Stimulated activated CD8-positive, alpha-beta memory T cell treated with anti-CD3 and anti-CD28 coated beads, Interleukin-15, amount 100 ng/mL, for 48 hours (primary cell): ENCODE data around the gene GSAP.

Experiments
- DNase-seq, 2 donors: peaks; one replicate each; pipeline ENCODE4 v3.0.0-alpha.2; 2020; ENCODE audit warnings: low read depth in 2 of 2

The GSAP gene

GRCh38 chr7:77406421-77406820 lies 9.7 kb downstream of the GSAP start:
- DNase-seq = no peak

DNA sequence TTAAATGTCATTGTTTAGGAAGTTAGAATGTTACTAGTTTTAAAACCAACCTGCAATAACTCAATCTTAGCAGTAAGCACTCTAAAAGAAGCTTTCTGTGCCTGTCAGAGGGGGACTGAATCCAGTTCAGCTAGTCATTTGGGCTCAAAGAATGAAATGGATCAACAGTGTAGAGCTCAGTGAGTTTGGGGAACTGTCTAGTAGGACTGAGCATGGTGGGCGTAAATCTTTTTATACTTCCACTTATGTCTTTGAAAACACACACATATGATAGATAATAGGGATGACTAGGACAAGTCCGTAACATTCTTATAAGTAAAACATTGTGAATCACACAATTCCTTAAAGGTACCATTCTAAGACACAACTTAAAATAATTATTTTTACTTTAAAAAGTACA lies 11.5 kb downstream of the GSAP start:
- DNase-seq = no peak

GRCh38 chr7:77403957-77404356 lies 12.2 kb downstream of the GSAP start:
- DNase-seq = no peak

GRCh38 chr7:77402818-77403217 lies 13.3 kb downstream of the GSAP start:
- DNase-seq = no peak

DNA sequence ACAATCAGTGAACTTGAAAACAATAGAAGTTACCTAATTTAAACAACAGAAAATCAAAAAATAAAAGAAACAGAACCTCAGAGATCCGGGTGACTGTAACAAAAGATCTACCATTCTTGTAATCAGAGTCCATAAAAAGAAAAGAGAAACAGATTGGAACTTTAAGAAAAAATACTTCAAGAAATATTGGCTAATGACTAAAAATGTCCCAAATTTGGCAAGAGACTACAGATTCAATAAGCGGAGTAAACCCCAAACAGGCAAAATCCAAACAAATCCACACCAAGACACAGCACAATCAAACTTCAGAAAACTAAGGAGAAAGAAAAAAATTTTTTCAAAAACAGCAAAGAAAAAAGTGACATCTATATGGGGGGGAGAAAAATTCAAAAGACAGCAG lies 15.1 kb downstream of the GSAP start:
- DNase-seq = no peak

- DNase-seq = no peak
Measured at GRCh38 chr7:77399816-77400215, 16.3 kb downstream of the GSAP start.

GRCh38 chr7:77396894-77397547 lies 19.1 kb downstream of the GSAP start:
- DNase-seq = no peak

DNA sequence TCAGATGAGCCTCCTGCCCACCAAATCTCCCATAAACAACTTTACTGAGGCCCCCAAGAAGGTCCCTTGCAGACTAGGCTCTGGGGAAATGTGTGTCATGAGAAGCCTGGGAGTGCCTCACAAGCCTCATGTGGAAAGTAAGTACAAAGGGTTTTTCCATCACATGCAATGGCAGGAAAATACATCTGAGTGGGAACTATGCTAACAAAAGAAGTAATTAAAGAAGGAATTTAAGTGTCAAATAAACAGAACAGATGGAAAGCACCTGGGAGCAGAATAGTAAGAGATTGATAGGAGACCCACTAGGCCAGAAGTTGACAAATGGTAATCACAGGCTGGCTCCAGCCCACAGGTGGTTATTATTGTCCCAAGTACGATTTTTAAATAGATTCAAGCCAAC lies 20.5 kb downstream of the GSAP start:
- DNase-seq = no peak

DNA sequence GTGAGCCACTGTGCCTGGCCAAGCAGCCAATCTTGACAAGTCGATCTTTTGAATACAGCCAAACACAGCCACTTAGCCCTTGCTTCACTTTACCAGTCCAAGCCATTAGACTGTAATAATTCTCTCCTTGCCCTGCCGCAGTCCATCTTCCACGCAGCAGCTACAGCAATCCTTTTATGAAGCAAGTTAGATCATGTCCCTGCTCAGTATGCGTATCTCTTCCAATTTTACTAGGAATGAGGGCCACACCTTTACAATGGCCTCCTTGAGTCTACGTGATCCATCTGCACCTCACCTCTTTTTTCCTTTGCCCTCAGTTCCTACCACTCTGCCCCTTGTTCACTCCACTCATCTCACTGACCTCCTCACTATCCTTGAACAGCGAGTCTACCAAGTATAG lies 22.2 kb downstream of the GSAP start:
- no peak for DNase-seq

DNA sequence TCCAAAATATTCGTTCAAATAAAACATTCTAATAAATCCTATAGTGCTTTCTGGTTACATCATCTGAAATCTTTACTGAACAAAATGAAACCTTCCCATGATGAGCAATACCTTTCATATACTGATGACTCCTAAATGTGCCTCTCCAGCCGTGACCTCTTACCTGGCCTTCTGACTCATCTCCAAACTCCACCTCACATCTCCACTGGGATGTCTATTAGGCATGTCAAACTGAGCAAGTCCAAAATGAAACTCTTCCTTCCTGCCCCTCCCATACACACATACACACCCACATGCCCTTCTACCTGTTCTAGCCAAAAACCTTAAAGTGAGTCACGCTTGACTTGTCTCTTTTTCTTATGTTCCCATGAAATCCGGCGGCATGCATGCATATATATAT lies 22.9 kb downstream of the GSAP start:
- DNase-seq = peak; percentile 35 to 42

DNA sequence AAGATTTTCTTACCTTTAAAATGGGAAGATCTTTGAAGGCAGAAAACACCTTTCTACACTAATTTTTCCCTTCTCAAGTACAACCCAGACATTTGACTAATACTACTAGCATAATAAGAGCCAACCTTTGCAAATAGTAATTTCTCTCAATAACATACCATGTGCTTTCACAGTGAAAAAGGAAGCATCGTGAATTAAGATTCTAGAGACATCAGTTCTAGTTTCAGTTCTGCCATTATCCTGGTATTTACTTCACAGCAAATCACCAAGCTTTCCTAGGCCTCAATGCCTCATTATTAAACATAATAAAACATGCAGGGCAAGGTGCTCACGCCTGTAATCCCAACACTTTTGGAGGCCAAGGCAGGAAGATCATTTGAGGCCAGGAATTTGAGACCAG lies 24.9 kb downstream of the GSAP start:
- no peak for DNase-seq

DNA sequence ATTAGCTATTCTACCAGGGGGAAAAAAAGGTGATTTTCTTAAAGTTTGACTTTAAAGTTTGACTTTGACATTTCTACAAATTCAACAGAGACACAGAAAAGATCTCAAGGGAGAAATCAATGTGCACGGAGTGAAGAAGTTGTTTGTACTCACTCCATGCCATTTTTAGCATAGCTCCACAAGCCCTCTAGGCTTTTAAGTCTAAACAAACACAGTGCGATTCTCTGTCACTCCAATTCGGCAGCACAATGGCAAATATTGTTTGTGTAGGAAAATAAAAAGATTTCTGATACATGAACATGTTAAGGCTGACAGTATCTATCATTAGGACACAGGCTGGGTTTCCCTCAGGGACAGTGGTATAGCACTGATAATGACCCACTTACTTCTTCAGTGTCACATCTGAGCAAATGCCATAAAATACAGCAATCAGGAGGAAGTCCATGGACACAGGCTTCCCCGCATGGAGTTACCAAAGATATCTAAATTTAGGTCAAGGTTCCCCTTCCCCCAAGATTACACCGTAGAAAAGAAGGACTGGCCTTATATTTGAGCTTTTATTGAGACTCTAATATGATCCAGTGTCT lies 28.0 kb downstream of the GSAP start:
- no peak for DNase-seq

GRCh38 chr7:77386165-77386822 lies 29.9 kb downstream of the GSAP start:
- DNase-seq = no peak

GRCh38 chr7:77383333-77383740 lies 32.8 kb downstream of the GSAP start:
- DNase-seq = no peak

DNA sequence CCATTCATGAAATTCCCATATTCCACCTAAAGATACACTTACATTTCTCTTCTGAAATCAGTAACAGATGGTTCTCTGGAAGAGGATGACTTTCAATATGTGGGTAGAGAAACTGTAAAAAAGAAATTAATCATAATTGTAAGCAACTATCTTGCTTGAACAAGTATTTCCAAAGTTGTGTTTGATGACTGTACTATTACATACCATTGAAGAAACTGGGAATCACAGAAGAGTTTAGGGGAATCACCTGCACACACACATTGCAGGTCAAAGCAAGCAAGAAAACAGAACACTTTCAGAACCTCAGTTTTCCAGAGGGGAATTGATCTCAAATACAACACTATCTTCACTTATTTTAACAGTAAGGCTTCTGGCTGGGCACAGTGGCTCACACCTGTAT lies 33.6 kb downstream of the GSAP start:
- no peak for DNase-seq

GRCh38 chr7:77378584-77378983 lies 37.6 kb downstream of the GSAP start:
- no peak for DNase-seq

DNA sequence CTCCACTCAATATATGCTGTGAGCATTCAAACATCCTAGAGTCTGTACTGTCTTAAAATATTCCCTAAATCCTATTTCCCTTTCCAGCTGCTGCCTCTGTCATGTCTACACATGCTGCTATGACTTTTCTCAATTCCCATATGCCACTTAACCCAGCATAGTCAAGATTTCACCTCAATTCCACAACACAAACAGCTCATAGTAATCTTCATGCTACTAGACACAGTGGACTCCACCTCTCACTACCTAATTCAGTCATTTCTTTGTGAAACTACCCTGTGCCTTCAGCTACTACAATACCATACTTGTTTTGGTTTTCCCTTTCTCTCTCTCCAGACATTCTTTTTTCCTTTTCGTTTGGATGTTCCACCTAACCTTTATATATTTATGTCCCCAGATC lies 45.5 kb downstream of the GSAP start:
- no peak for DNase-seq

GRCh38 chr7:77368974-77369373 lies 47.2 kb downstream of the GSAP start:
- DNase-seq = no peak

DNA sequence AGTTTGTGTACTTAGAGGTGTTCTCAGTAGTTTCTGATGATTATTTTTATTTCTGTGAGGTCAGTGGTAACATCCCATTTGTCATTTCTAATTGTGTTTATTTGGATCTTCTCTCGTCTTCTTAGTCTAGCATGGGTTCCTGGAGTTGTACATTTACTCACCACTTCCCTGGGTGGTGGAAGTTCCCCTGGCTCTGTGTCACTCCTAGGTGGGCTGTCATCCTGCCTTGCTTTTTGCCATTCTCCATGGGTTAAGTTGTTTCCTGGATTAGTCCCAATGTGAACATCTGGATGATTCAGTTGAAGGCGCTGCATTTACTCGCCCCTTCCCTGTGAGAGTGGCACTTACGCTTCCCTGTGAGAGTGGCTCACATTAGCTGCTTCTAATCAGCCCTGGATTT lies 48.2 kb downstream of the GSAP start:
- no peak for DNase-seq

GRCh38 chr7:77362905-77363304 lies 53.2 kb downstream of the GSAP start:
- DNase-seq = no peak

DNA sequence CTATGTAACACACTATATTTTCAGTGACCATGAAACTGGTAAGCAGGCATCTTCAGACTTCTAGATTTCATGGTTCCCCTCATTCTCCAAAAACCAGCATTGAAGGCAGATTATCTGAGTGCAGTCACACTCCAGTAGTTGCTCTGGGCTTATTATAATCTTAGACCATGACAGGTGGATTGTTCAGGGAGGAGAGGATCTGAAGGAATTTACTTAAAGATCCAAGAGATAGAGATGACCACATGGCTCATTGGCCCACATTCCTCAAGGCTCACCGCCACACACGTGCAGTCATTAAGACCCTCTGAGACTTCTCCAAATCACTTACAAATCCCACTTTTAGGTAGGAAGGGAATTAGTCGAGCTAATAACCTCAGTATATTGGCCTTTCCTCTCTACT lies 55.2 kb downstream of the GSAP start:
- no peak for DNase-seq

DNA sequence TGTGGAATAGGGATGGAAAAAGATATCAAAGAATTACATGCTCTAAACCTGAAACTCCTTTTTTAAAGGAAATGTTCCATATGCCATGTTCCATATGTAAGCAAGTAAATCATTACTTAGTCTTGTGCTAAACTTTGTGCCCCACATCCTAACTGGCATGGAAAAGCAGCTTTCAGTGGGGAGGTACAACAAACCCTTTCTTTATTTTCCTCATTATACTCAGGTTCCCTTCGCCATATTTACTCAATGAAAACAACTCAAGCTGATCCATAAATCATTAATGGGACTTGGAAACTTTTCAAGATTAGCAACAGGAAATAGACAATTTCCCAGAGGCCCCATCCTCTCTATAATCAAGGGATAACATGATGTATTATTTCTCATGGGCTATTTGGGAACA lies 56.0 kb downstream of the GSAP start:
- no peak for DNase-seq

DNA sequence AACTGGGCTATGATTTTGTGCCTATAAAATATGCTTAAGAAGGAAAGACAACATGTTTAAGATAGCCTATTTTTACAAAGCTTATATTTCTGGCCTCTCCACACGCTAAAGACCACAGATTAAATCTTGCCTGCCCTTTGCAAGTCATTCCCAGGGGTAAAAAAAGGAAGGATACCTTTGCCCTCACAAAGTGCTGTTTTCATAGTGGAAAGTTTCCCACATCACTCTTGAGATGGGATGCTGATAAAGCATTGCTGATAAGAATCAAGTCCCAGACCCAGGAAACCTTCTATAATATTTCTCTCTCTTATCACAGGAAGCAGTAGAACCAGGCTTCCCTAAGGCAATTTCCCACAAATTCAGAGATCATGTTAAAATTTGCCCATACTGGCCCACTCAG lies 56.5 kb downstream of the GSAP start:
- DNase-seq = no peak

DNA sequence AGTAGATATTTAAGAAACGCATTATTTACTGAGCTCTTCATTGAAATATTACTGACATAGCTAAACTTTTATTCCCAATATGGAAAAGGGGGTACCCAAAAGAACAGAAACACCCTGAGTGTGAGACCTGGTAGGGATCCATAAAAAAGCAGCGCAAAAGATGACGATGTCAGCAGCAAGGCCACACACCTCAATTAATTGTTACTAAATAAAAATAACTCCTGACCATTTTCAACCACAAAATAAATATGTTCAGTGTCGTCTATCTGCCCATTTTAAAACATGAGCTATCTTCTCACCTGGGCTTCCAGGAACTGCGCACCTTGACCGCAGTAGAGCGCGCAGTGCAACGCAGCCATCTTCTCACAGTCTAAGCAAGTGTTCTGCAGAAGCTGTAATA lies 61.2 kb downstream of the GSAP start:
- DNase-seq = no peak
